ENCODE results near the gene MTARC1.

GRCh38 chr1:220791956-220792355, 5.2 kb downstream of the MTARC1 start:
- TF ChIP-seq SUZ12 (IDR thresholded peaks at IDR 0.05; ENCODE audit: extremely low read depth, insufficient read depth, insufficient read length), result no peak
- no peak for TF ChIP-seq YY1 (IDR thresholded peaks at IDR 0.05; ENCODE audit: insufficient read depth, insufficient read length)
- TF ChIP-seq ZNF274 (IDR thresholded peaks at IDR 0.05; ENCODE audit: low read depth, low read length), result no peak

Data from NT2/D1 (cell line).